IPS-11a (cell line): ENCODE measurements around the gene ANTXR1.

Source experiments
- H3K4me3 ChIP-seq: one replicate; pipeline ENCODE4 v1.5.1; 2013; ENCODE audit warnings: low read depth, low read length, control low read depth

The ANTXR1 gene

GRCh38 chr2:69203166-69203985, 190.4 kb downstream of the ANTXR1 start:
- no peak overlapping the region for H3K4me3 ChIP-seq

GRCh38 chr2:69204654-69205053, 191.7 kb downstream of the ANTXR1 start:
- H3K4me3 ChIP-seq: no peak overlapping the region

GRCh38 chr2:69205076-69205475, 192.1 kb downstream of the ANTXR1 start:
- no peak overlapping the region for H3K4me3 ChIP-seq

- H3K4me3 ChIP-seq: no peak overlapping the region
Measured at GRCh38 chr2:69205491-69205890, 192.5 kb downstream of the ANTXR1 start.

GRCh38 chr2:69208023-69208595, 195.1 kb downstream of the ANTXR1 start:
- no peak overlapping the region for H3K4me3 ChIP-seq

GRCh38 chr2:69209482-69209881, 196.5 kb downstream of the ANTXR1 start:
- no peak overlapping the region for H3K4me3 ChIP-seq

GRCh38 chr2:69210385-69210784, 197.4 kb downstream of the ANTXR1 start:
- no peak overlapping the region for H3K4me3 ChIP-seq

GRCh38 chr2:69211048-69211447, 198.1 kb downstream of the ANTXR1 start:
- no peak overlapping the region for H3K4me3 ChIP-seq

- H3K4me3 ChIP-seq: no peak overlapping the region
Measured at GRCh38 chr2:69211686-69212085, 198.7 kb downstream of the ANTXR1 start.

- H3K4me3 ChIP-seq: no peak overlapping the region
Measured at GRCh38 chr2:69212238-69213028, 199.5 kb downstream of the ANTXR1 start.

- no peak overlapping the region for H3K4me3 ChIP-seq
Measured at GRCh38 chr2:69213201-69213600, 200.2 kb downstream of the ANTXR1 start.

GRCh38 chr2:69213782-69214181, 200.8 kb downstream of the ANTXR1 start:
- H3K4me3 ChIP-seq: no peak overlapping the region

GRCh38 chr2:69214898-69215297, 201.9 kb downstream of the ANTXR1 start:
- no peak overlapping the region for H3K4me3 ChIP-seq

- H3K4me3 ChIP-seq: no peak overlapping the region
Measured at GRCh38 chr2:69216535-69217332, 203.8 kb downstream of the ANTXR1 start.

GRCh38 chr2:69217333-69218080, 204.5 kb downstream of the ANTXR1 start:
- H3K4me3 ChIP-seq: no peak overlapping the region

GRCh38 chr2:69221512-69221911, 208.5 kb downstream of the ANTXR1 start:
- no peak overlapping the region for H3K4me3 ChIP-seq

- no peak overlapping the region for H3K4me3 ChIP-seq
Measured at GRCh38 chr2:69221960-69222751, 209.2 kb downstream of the ANTXR1 start.

- no peak overlapping the region for H3K4me3 ChIP-seq
Measured at GRCh38 chr2:69222953-69223658, 210.1 kb downstream of the ANTXR1 start.
